HCT116 (cell line): ENCODE results near the gene HOXB1. TPM values are rescaled to one million over a fixed set of nuclear protein-coding genes. Genes with fewer than 3 reads are reported as not detected.

Experiments
- ATAC-seq: fragments of 200-7000 bp; cut with Tn5 transposase; 2 replicates; pipeline ENCODE4 v1.9.1; 2020; ENCODE audit warnings: mild to moderate bottlenecking, moderate library complexity
- BruUV-seq: library from RNA; stranded (reverse); fragments of 400-500 nt; replicated peaks from 2 replicates; lab custom pipeline; 2021; lab: Mats Ljungman, UMichigan
- CTCF ChIA-PET: fragments of 300-600 bp; sonication (Branson Sonifier 250); formaldehyde crosslinking; loops from one replicate; lab custom pipeline; 2021; ENCODE audit warnings: antibody characterized with exemption; lab: Charles Lee
- POLR2A ChIA-PET: fragments of 300-600, 350-600 bp; sonication (Branson Sonifier 250); formaldehyde crosslinking; loops from one replicate; lab custom pipeline; 2021; ENCODE audit warnings: antibody characterized with exemption; lab: Charles Lee
- RAD21 ChIA-PET, 2 experiments: fragments of 300-600 bp; sonication (Branson Sonifier 250); formaldehyde crosslinking; loops; one replicate each; lab custom pipeline; 2023; ENCODE audit warnings: low total read pairs in 2 of 2; ENCODE audit not compliant: uncharacterized antibody in 2 of 2, unreplicated experiment in 2 of 2, low non-redundant PET in 1 of 2; lab: Charles Lee
- DNase-seq: peaks from one replicate; pipeline ENCODE4 v3.0.0-alpha.2; 2010; ENCODE audit warnings: low read depth, low spot score
- H2AFZ ChIP-seq: fragments of 200-600 bp; shearing (Covaris generic), sonication (generic); 2 replicates; pipeline ENCODE4 v1.6.1; 2017; ENCODE audit warnings: low read depth, mixed run types, mixed read lengths, antibody characterized with exemption, low read length; ENCODE audit not compliant: poor library complexity, severe bottlenecking
- H3K27ac ChIP-seq: 2 replicates; pipeline ENCODE4 v1.5.1; 2012; ENCODE audit warnings: low read depth, low read length
- H3K27me3 ChIP-seq: fragments of 200-600 bp; sonication (generic); 2 replicates; pipeline ENCODE4 v1.6.1; 2016; ENCODE audit warnings: mixed run types, low read length, mixed read lengths; ENCODE audit not compliant: insufficient read depth
- H3K36me3 ChIP-seq, 2 experiments: fragments of 200-500 bp in 1 of 2; fragments of 200-600 bp in 1 of 2; sonication (Bioruptor generic) in 1 of 2; sonication (generic) in 1 of 2; 2 replicates each; pipeline versions ENCODE4 v1.5.1 to v1.6.1; 2014 to 2016; ENCODE audit warnings: low read length in 2 of 2, inconsistent platforms in 1 of 2, mixed read lengths in 1 of 2, mixed run types in 1 of 2; ENCODE audit not compliant: insufficient read depth in 2 of 2, control insufficient read depth in 1 of 2
- H3K4me1 ChIP-seq, 2 experiments: fragments of 200-600 bp in 1 of 2; sonication (generic) in 1 of 2; 2 replicates each; pipeline versions ENCODE4 v1.5.1 to v1.6.1; 2012 to 2017; ENCODE audit warnings: low read length in 2 of 2, inconsistent platforms in 1 of 2, mild to moderate bottlenecking in 1 of 2, mixed read lengths in 1 of 2, mixed run types in 1 of 2, moderate library complexity in 1 of 2; ENCODE audit not compliant: insufficient read depth in 2 of 2, control insufficient read depth in 1 of 2
- H3K4me2 ChIP-seq: fragments of 200-600 bp; sonication (generic); 2 replicates; pipeline ENCODE4 v1.6.1; 2017; ENCODE audit warnings: mixed run types, low read length, mixed read lengths
- H3K4me3 ChIP-seq, 2 experiments: fragments of 200-600 bp in 1 of 2; sonication (generic) in 1 of 2; replicated peaks in 1 of 2; 2 replicates each; pipeline ENCODE4 v1.5.1; 2011 to 2016; ENCODE audit warnings: low read length in 2 of 2, control low read depth in 1 of 2, low read depth in 1 of 2, mild to moderate bottlenecking in 1 of 2, mixed read lengths in 1 of 2, mixed run types in 1 of 2
- H3K79me2 ChIP-seq: fragments of 200-600 bp; sonication (generic); 2 replicates; pipeline ENCODE4 v1.6.1; 2017; ENCODE audit warnings: mild to moderate bottlenecking, mixed run types, low read length, moderate library complexity, mixed read lengths; ENCODE audit not compliant: insufficient read depth
- H3K9ac ChIP-seq: fragments of 200-600 bp; sonication (generic); 2 replicates; pipeline ENCODE4 v1.6.1; 2016; ENCODE audit warnings: low read length, mixed read lengths
- H3K9me2 ChIP-seq: fragments of 200-600 bp; sonication (generic), shearing (Covaris generic); 2 replicates; pipeline ENCODE4 v1.6.1; 2017; ENCODE audit warnings: mixed run types, mild to moderate bottlenecking, moderate library complexity; ENCODE audit not compliant: insufficient read depth
- H3K9me3 ChIP-seq, 2 experiments: fragments of 200-500 bp in 1 of 2; fragments of 200-600 bp in 1 of 2; sonication (Bioruptor generic) in 1 of 2; sonication (generic) in 1 of 2; 2 replicates each; pipeline ENCODE4 v1.6.1; 2014 to 2017; ENCODE audit warnings: low read length in 2 of 2, mixed read lengths in 2 of 2, inconsistent platforms in 1 of 2, low read depth in 1 of 2, mild to moderate bottlenecking in 1 of 2, mixed run types in 1 of 2, moderate library complexity in 1 of 2; ENCODE audit not compliant: control insufficient read depth in 1 of 2, insufficient read depth in 1 of 2
- H4K20me1 ChIP-seq: fragments of 200-600 bp; sonication (generic), shearing (Covaris generic); 2 replicates; pipeline ENCODE4 v1.6.1; 2017; ENCODE audit warnings: mixed run types, mild to moderate bottlenecking, moderate library complexity; ENCODE audit not compliant: insufficient read depth
- CEBPB ChIP-seq: IDR thresholded peaks from 2 replicates; pipeline ENCODE4 v1.6.1; 2012; ENCODE audit warnings: low read depth
- EGR1 ChIP-seq: IDR thresholded peaks from 2 replicates; pipeline ENCODE4 v1.6.1; 2012; ENCODE audit warnings: low read depth
- EZH2 ChIP-seq: fragments of 200-600 bp; sonication (generic); IDR thresholded peaks from 2 replicates; pipeline ENCODE4 v1.6.1; 2017; ENCODE audit warnings: antibody characterized with exemption, mixed run types
- EZH2phosphoT487 ChIP-seq: fragments of 200-600 bp; IDR thresholded peaks from 2 replicates; pipeline ENCODE4 v1.6.1; 2018; ENCODE audit warnings: antibody characterized with exemption, borderline replicate concordance
- FOSL1 ChIP-seq: IDR thresholded peaks from 2 replicates; pipeline ENCODE4 v1.6.1; 2012; ENCODE audit warnings: low read depth
- MAX ChIP-seq: IDR thresholded peaks from 2 replicates; pipeline ENCODE4 v1.6.1; 2012
- POLR2A ChIP-seq: IDR thresholded peaks from 2 replicates; pipeline ENCODE4 v1.7.0; 2011; ENCODE audit warnings: borderline replicate concordance; ENCODE audit not compliant: insufficient read depth, insufficient read length; ENCODE audit errors: extremely low read depth
- SIN3A ChIP-seq: IDR thresholded peaks from 2 replicates; pipeline ENCODE4 v1.6.1; 2012; ENCODE audit warnings: low read depth
- SP1 ChIP-seq: IDR thresholded peaks from 2 replicates; pipeline ENCODE4 v1.6.1; 2012; ENCODE audit warnings: low read depth
- SRF ChIP-seq: IDR thresholded peaks from 2 replicates; pipeline ENCODE4 v1.6.1; 2012; ENCODE audit warnings: low read depth
- TCF7L2 ChIP-seq: IDR thresholded peaks from 2 replicates; pipeline ENCODE4 v1.7.0; 2011; ENCODE audit warnings: borderline replicate concordance, inconsistent platforms; ENCODE audit not compliant: insufficient read depth, insufficient read length; ENCODE audit errors: extremely low read depth
- YY1 ChIP-seq: IDR thresholded peaks from 2 replicates; pipeline ENCODE4 v1.6.1; 2011; ENCODE audit warnings: low read length, low read depth, moderate library complexity, mild to moderate bottlenecking; ENCODE audit not compliant: insufficient replicate concordance; ENCODE audit errors: extremely low read depth
- ZNF274 ChIP-seq: fragments of 200-500 bp; sonication (Bioruptor generic); IDR thresholded peaks from 2 replicates; pipeline ENCODE4 v1.6.1; 2014; ENCODE audit warnings: mild to moderate bottlenecking, low read depth, low read length, inconsistent platforms
- intact Hi-C: fragments of 100-400 bp; cut with micrococcal nuclease; formaldehyde crosslinking; loops from 2 replicates; pipeline ENCODE4 v1.10.0; 2022
- total RNA-seq: library from RNA; stranded (reverse); gene quantifications from one replicate; pipeline ENCODE4 v1.2.1, GENCODE V29; 2021; ENCODE audit not compliant: unreplicated experiment
- TF ChIP-seq, protein P1 (sequence below): IDR thresholded peaks from 2 replicates; pipeline ENCODE4 v1.6.1; 2011; ENCODE audit warnings: mild to moderate bottlenecking, low read length, moderate library complexity; ENCODE audit not compliant: insufficient replicate concordance; ENCODE audit errors: extremely low read depth
- TF ChIP-seq, protein P2 (sequence below): IDR thresholded peaks from 2 replicates; pipeline ENCODE4 v1.6.1; 2012; ENCODE audit warnings: low read depth
- TF ChIP-seq, protein P3 (sequence below): IDR thresholded peaks from 2 replicates; pipeline ENCODE4 v1.6.1; 2012
- TF ChIP-seq, protein P4 (sequence below), 3 experiments: fragments of 200-600 bp in 1 of 3; sonication (generic) in 1 of 3; IDR thresholded peaks in 2 of 3; conservative IDR thresholded peaks in 1 of 3; 2 replicates each; pipeline ENCODE4 v1.5.1; 2012 to 2017; ENCODE audit warnings: low read depth in 2 of 3, low read length in 2 of 3, antibody characterized with exemption in 1 of 3, borderline replicate concordance in 1 of 3, control low read depth in 1 of 3, mild to moderate bottlenecking in 1 of 3, mixed read lengths in 1 of 3, mixed run types in 1 of 3, moderate library complexity in 1 of 3; ENCODE audit not compliant: insufficient read depth in 1 of 3

HOXB1 gene
- total RNA-seq, 1 experiment from 2014 or later = not detected

- POLR2A ChIA-PET = no interaction called here
- H3K27me3 ChIP-seq = no peaks in the 10 kb centered on the region
- H3K36me3 ChIP-seq = no peaks in the 10 kb centered on the region
- H3K4me2 ChIP-seq = no peak overlapping the region
- no peak overlapping the region for H3K9ac ChIP-seq
- no peaks in the 10 kb centered on the region for H4K20me1 ChIP-seq
- H3K4me1 ChIP-seq = peaks cover 0 to 7% of the 10 kb centered on the region in 2 experiments; a peak in 2 of 4 replicates
- H3K79me2 ChIP-seq = no peaks in the 10 kb centered on the region
- no peak for ATAC-seq
- intact Hi-C loops = no loop called here
- TF ChIP-seq ZNF274 = no peak
- no peak for TF ChIP-seq EZH2
- no peak for TF ChIP-seq SP1
- no peak for TF ChIP-seq SRF
- TF ChIP-seq CEBPB = no peak
- TF ChIP-seq, protein P1, sequence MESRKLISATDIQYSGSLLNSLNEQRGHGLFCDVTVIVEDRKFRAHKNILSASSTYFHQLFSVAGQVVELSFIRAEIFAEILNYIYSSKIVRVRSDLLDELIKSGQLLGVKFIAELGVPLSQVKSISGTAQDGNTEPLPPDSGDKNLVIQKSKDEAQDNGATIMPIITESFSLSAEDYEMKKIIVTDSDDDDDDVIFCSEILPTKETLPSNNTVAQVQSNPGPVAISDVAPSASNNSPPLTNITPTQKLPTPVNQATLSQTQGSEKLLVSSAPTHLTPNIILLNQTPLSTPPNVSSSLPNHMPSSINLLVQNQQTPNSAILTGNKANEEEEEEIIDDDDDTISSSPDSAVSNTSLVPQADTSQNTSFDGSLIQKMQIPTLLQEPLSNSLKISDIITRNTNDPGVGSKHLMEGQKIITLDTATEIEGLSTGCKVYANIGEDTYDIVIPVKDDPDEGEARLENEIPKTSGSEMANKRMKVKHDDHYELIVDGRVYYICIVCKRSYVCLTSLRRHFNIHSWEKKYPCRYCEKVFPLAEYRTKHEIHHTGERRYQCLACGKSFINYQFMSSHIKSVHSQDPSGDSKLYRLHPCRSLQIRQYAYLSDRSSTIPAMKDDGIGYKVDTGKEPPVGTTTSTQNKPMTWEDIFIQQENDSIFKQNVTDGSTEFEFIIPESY = no peak
- TF ChIP-seq MAX = no peak
- no peak for TF ChIP-seq SIN3A
- no peak for TF ChIP-seq POLR2A
- TF ChIP-seq YY1 = no peak
- TF ChIP-seq TCF7L2 = no peak
- no peak for TF ChIP-seq EZH2phosphoT487
- TF ChIP-seq, protein P2, sequence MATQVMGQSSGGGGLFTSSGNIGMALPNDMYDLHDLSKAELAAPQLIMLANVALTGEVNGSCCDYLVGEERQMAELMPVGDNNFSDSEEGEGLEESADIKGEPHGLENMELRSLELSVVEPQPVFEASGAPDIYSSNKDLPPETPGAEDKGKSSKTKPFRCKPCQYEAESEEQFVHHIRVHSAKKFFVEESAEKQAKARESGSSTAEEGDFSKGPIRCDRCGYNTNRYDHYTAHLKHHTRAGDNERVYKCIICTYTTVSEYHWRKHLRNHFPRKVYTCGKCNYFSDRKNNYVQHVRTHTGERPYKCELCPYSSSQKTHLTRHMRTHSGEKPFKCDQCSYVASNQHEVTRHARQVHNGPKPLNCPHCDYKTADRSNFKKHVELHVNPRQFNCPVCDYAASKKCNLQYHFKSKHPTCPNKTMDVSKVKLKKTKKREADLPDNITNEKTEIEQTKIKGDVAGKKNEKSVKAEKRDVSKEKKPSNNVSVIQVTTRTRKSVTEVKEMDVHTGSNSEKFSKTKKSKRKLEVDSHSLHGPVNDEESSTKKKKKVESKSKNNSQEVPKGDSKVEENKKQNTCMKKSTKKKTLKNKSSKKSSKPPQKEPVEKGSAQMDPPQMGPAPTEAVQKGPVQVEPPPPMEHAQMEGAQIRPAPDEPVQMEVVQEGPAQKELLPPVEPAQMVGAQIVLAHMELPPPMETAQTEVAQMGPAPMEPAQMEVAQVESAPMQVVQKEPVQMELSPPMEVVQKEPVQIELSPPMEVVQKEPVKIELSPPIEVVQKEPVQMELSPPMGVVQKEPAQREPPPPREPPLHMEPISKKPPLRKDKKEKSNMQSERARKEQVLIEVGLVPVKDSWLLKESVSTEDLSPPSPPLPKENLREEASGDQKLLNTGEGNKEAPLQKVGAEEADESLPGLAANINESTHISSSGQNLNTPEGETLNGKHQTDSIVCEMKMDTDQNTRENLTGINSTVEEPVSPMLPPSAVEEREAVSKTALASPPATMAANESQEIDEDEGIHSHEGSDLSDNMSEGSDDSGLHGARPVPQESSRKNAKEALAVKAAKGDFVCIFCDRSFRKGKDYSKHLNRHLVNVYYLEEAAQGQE = no peak
- TF ChIP-seq, protein P3, sequence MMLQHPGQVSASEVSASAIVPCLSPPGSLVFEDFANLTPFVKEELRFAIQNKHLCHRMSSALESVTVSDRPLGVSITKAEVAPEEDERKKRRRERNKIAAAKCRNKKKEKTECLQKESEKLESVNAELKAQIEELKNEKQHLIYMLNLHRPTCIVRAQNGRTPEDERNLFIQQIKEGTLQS = no peak
- TF ChIP-seq FOSL1 = no peak
- TF ChIP-seq EGR1 = no peak
- TF ChIP-seq, protein P4, sequence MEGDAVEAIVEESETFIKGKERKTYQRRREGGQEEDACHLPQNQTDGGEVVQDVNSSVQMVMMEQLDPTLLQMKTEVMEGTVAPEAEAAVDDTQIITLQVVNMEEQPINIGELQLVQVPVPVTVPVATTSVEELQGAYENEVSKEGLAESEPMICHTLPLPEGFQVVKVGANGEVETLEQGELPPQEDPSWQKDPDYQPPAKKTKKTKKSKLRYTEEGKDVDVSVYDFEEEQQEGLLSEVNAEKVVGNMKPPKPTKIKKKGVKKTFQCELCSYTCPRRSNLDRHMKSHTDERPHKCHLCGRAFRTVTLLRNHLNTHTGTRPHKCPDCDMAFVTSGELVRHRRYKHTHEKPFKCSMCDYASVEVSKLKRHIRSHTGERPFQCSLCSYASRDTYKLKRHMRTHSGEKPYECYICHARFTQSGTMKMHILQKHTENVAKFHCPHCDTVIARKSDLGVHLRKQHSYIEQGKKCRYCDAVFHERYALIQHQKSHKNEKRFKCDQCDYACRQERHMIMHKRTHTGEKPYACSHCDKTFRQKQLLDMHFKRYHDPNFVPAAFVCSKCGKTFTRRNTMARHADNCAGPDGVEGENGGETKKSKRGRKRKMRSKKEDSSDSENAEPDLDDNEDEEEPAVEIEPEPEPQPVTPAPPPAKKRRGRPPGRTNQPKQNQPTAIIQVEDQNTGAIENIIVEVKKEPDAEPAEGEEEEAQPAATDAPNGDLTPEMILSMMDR (IDR thresholded peaks at IDR 0.05 in 2 of 3, conservative IDR thresholded peaks at IDR 0.05 in 1 of 3; ENCODE audit: borderline replicate concordance in 1 of 3, insufficient read depth in 1 of 3, low read depth in 2 of 3, low read length in 2 of 3) = no peak
- no peaks in the 10 kb centered on the region for H3K9me3 ChIP-seq
- no peak overlapping the region for H2AFZ ChIP-seq
- CTCF ChIA-PET = no interaction called here
- RAD21 ChIA-PET = no interaction called here
- DNase-seq = no peak
- H3K9me2 ChIP-seq = no peaks in the 10 kb centered on the region
- BruUV-seq = no TSS peak
- H3K27ac ChIP-seq = no peak overlapping the region
- no peak overlapping the region for H3K4me3 ChIP-seq
These were observed 464 bp downstream of the HOXB1 start for GRCh38 chr17:48530208-48530886.
